Kidney epithelial cell (primary cell): Measurements from ENCODE around the gene RECK. TPM values are rescaled to one million over a fixed set of nuclear protein-coding genes. Genes with fewer than 3 reads are reported as not detected.

Experiments
- DNase-seq: peaks from one replicate; pipeline ENCODE4 v3.0.0-alpha.2; 2010; ENCODE audit warnings: low read depth
- H3K27me3 ChIP-seq: 2 replicates; pipeline ENCODE4 v1.6.0; 2011; ENCODE audit warnings: low read length; ENCODE audit not compliant: control insufficient read depth, insufficient read depth
- H3K36me3 ChIP-seq: 2 replicates; pipeline ENCODE4 v1.5.1; 2011; ENCODE audit warnings: low read length; ENCODE audit not compliant: control insufficient read depth, insufficient read depth
- H3K4me3 ChIP-seq: 2 replicates; pipeline ENCODE4 v1.5.1; 2011; ENCODE audit warnings: low read depth, mild to moderate bottlenecking, control low read depth, low read length
- total RNA-seq: library from RNA; depleted of rRNA; stranded (reverse); fragments of >200 nt; gene quantifications from 2 replicates; pipeline ENCODE4 v1.2.3, GENCODE V29; 2015
- TF ChIP-seq, protein P1 (sequence below): IDR thresholded peaks from 2 replicates; pipeline ENCODE4 v1.5.1; 2011; ENCODE audit warnings: mild to moderate bottlenecking, moderate library complexity, low read length, control low read depth, inconsistent platforms; ENCODE audit not compliant: insufficient read depth, poor library complexity, severe bottlenecking

RECK gene
- total RNA-seq, 1 donor from 2014 or later, result 4.0 TPM

DNA sequence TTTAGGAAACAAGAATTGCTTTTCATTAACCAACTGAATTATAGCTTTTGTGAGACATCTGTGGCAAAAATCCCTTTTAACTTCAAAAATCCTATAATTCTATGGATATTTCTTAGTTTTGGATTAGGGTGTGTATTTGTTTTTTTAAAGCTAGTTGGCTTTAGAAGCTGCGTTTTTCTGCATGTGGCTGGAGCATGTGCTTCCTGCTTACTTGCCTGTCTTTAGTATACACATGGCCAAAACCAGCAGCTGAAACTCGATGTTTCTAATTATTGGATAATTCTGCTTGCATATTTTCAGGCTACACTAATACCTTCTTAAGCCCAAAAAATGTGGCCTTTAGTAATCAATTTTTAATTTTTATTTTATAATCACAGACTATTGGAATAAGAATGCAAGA, 8.9 kb downstream of the RECK start:
- TF ChIP-seq, protein P1, sequence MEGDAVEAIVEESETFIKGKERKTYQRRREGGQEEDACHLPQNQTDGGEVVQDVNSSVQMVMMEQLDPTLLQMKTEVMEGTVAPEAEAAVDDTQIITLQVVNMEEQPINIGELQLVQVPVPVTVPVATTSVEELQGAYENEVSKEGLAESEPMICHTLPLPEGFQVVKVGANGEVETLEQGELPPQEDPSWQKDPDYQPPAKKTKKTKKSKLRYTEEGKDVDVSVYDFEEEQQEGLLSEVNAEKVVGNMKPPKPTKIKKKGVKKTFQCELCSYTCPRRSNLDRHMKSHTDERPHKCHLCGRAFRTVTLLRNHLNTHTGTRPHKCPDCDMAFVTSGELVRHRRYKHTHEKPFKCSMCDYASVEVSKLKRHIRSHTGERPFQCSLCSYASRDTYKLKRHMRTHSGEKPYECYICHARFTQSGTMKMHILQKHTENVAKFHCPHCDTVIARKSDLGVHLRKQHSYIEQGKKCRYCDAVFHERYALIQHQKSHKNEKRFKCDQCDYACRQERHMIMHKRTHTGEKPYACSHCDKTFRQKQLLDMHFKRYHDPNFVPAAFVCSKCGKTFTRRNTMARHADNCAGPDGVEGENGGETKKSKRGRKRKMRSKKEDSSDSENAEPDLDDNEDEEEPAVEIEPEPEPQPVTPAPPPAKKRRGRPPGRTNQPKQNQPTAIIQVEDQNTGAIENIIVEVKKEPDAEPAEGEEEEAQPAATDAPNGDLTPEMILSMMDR, result no peak
- no peak for DNase-seq

DNA sequence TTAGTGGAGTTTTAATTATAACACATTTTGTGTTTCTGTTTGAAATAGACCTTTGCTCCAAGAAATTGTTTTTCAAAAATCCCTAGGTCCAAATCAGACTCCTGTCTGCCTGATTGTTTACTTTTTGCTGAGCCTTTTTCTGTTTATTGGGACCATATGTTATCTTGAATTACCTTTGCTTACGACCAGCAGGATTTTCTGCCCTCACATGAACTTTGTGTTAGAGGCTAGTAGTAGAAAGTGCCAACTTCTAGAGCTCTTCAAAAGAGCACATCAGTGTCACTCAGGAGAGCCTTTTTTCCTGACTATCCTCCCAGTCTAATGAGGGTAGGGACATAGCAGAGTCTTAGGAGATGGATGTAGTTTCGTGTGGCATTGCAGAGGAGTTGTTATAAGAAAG, 10.2 kb downstream of the RECK start:
- Histone ChIP-seq H3K4me3 (no peak overlapping the region), H3K27me3 (no peaks in the 10 kb centered on the region), H3K36me3 (no peaks in the 10 kb centered on the region)
- TF ChIP-seq, protein P1, result no peak
- DNase-seq, result no peak

More for the DNA sequence above, 8.9 kb downstream of the RECK start:
- no peak overlapping the region for H3K4me3 ChIP-seq
- H3K27me3 ChIP-seq, result no peaks in the 10 kb centered on the region
- H3K36me3 ChIP-seq, result no peaks in the 10 kb centered on the region

DNA sequence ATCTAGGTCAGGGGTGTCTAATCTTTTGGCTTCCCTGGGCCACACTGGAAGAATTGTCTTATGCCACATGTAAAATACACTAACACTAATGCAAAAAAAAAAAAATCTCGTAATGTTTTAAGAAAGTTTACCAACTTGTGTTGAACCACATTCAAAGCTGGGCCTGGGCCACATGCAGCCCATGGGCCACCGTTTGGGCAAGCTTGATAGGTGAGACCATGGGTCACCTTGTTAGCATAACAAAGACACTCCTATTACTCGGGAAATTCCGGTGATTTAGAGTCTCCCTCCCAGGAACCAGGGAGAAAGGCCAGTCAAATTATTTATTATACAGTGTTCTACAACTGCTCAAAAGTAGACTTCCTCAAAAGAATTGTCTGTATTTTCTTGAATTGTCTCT, 12.7 kb downstream of the RECK start:
- Histone ChIP-seq H3K36me3 (no peaks in the 10 kb centered on the region), H3K27me3 (no peaks in the 10 kb centered on the region), H3K4me3 (no peak overlapping the region)
- TF ChIP-seq, protein P1, result no peak
- DNase-seq, result no peak

DNA sequence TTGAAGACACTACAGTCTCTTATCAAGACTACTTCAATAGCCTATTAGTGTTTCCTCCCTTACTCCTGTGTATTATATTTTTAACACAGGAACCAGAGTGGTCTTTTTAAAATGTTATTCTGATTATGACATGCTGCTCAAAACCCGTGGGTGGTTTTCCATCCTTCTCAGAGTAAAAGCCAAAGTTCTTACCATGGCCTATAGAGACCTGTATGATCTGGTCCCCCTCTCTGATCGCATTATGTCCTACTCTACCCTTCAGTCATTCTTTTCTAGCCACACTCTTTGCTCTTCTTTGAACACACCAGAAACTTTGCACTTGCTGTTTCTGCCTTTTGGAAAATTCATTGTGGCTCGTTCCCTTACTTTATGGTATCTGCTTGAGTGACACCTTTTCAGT, 13.8 kb downstream of the RECK start:
- no peak overlapping the region for H3K4me3 ChIP-seq
- no peaks in the 10 kb centered on the region for H3K36me3 ChIP-seq
- TF ChIP-seq, protein P1, result no peak
- no peaks in the 10 kb centered on the region for H3K27me3 ChIP-seq
- DNase-seq, result no peak

DNA sequence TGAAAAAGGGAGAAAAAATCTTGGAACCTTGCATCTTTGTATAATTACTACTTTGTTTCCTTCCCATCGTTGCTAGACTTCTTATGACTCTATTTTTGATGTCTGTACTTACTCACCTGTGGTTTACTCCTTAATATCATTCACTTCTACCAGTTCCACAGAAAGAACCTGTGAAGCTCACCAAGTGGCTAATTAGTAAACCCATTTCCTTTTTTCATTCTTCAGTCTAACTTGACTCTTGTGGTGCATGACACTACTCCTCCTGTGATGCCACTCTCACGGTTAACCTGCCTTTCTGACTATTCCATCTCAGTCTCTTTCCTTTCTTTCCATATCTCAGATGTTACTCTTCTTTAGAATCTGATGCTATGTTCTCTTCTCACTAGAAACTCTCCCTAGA, 14.6 kb downstream of the RECK start:
- no peak for DNase-seq
- H3K27me3 ChIP-seq, result no peaks in the 10 kb centered on the region

DNA sequence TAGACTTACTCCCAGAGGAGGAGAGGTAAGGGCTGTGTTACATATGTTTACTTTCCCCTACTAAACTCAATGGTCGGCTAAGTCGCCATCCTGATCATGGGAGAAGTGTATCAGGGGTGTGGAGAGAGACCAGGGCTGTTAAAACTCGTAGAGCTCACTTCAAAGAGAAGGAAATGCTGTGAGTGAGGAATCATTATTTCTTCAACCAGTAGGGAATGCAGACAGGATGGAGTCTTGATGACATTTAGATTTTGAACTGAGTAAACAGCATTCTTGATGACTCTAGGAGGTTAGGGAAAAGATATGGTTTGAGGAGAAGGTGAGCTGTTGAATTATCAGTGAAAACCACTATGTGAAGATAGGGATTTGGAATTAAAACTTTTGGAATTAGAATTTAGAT, 17.3 kb downstream of the RECK start:
- DNase-seq, result no peak
- Histone ChIP-seq H3K36me3 (no peaks in the 10 kb centered on the region), H3K4me3 (no peak overlapping the region), H3K27me3 (no peaks in the 10 kb centered on the region)
- TF ChIP-seq, protein P1, result no peak

More for the DNA sequence above, 14.6 kb downstream of the RECK start:
- no peaks in the 10 kb centered on the region for H3K36me3 ChIP-seq
- no peak overlapping the region for H3K4me3 ChIP-seq
- TF ChIP-seq, protein P1, result no peak
